AG09319 (cell line): ENCODE data around the gene DGKI.

Experiments used
- DNase-seq: peaks from one replicate; pipeline ENCODE4 v3.0.0-alpha.2; 2010; ENCODE audit warnings: low read depth; ENCODE audit errors: extremely low read depth
- TF ChIP-seq, protein P1 (sequence below): IDR thresholded peaks from 2 replicates; pipeline ENCODE4 v1.5.1; 2011; ENCODE audit warnings: low read depth, mild to moderate bottlenecking, inconsistent platforms, low read length, moderate library complexity

The DGKI gene

DNA sequence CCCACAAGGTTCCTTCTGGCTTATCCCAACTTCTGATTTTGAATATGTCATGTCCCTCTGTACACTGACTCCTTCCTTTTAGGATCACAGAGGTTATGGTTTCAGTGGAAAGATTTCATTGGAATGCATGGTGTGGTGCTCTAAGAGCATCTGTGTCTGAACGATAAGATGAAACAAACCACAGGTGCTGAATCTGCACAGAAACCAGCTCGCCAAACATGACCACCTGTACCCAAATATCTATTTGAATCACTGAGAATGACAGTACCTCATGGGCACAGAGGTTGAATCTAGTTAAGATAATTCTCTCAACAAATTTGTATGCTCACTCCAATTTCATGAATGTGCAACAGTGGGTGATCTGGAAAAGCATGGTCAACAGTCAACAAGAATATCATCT is 105.3 kb downstream of the DGKI start:
- DNase-seq = no peak
- TF ChIP-seq, protein P1, sequence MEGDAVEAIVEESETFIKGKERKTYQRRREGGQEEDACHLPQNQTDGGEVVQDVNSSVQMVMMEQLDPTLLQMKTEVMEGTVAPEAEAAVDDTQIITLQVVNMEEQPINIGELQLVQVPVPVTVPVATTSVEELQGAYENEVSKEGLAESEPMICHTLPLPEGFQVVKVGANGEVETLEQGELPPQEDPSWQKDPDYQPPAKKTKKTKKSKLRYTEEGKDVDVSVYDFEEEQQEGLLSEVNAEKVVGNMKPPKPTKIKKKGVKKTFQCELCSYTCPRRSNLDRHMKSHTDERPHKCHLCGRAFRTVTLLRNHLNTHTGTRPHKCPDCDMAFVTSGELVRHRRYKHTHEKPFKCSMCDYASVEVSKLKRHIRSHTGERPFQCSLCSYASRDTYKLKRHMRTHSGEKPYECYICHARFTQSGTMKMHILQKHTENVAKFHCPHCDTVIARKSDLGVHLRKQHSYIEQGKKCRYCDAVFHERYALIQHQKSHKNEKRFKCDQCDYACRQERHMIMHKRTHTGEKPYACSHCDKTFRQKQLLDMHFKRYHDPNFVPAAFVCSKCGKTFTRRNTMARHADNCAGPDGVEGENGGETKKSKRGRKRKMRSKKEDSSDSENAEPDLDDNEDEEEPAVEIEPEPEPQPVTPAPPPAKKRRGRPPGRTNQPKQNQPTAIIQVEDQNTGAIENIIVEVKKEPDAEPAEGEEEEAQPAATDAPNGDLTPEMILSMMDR = no peak

DNA sequence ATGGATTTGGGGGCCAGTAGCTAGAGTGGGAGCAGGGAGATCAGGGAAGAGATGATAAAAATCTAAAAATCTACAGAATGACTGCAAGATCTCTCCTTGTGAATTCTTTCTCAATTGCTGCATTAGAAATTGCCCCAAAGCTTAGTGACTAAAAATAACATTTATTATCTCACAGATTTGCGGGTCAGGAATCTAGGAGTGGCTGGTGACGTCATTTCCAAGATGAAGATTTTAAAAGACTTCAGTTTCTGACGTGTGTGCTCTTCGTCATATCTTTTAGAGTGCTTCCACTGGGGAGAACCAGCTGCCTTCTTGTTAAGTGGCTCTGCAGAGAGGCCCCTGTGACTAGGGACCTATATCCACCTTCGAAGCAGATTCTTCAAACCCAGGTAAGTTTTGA is 112.6 kb downstream of the DGKI start:
- DNase-seq = no peak
- TF ChIP-seq, protein P1 = no peak

GRCh38 chr7:137732168-137732567 is 114.6 kb downstream of the DGKI start:
- no peak for DNase-seq
- TF ChIP-seq, protein P1 = no peak

DNA sequence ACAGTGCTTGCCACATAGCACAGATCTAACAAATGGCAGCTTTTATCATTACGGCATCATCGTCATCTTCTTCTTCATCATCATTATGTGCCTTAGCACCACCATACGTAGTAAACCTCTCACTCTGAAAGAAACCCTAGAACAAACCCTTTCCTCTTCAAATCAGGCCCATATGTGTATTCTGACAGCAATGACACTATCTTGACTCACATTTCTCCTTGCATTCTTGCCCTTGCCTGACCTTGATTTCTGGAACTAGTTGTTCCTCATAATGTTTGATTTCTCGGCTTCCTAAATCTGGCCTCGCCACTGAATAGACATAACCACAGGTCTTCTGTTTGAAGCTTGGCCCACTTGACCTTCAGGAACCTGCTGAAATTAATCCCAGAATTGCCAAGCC is 115.3 kb downstream of the DGKI start:
- TF ChIP-seq, protein P1 = no peak
- peak; percentile 3 for DNase-seq

DNA sequence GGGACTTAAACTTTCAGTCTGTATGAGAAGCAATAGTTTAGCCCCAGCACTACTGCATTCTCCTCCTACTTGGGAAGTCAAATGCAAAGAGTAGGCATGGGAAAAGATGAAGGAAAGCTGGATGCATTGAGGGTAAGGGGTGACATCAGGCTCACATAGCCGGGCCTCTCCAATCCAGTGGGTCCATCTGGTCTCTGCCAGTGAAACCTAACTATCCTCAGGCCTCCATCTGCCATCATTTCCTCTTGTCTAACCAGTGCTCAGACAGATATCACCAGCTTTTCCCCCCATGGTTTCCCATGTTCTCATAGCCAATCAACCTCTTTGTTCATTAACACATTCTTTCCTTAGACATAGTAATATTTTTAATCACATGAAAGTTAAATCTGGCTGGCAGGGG is 118.3 kb downstream of the DGKI start:
- DNase-seq = no peak
- TF ChIP-seq, protein P1 = no peak

GRCh38 chr7:137727413-137727812 is 119.4 kb downstream of the DGKI start:
- TF ChIP-seq, protein P1 = no peak
- no peak for DNase-seq

- TF ChIP-seq, protein P1 = no peak
- no peak for DNase-seq
Observed at GRCh38 chr7:137718355-137718754, 128.4 kb downstream of the DGKI start.
